IMR-90 (cell line): ENCODE measurements around the gene DHX38.

Source experiments
- MXI1 ChIP-seq: IDR thresholded peaks from 2 replicates; pipeline ENCODE4 v1.6.1; 2012; ENCODE audit warnings: low read depth, mild to moderate bottlenecking, low read length, moderate library complexity, borderline replicate concordance
- RAD21 ChIP-seq: IDR thresholded peaks from 2 replicates; pipeline ENCODE4 v1.6.1; 2012; ENCODE audit warnings: low read length, improper control_type of control experiment
- TF ChIP-seq, protein P1 (sequence below): conservative IDR thresholded peaks from 2 replicates; pipeline ENCODE4 v1.5.1; 2012; ENCODE audit warnings: mild to moderate bottlenecking, low read depth, low read length, improper control_type of control experiment

DNA sequence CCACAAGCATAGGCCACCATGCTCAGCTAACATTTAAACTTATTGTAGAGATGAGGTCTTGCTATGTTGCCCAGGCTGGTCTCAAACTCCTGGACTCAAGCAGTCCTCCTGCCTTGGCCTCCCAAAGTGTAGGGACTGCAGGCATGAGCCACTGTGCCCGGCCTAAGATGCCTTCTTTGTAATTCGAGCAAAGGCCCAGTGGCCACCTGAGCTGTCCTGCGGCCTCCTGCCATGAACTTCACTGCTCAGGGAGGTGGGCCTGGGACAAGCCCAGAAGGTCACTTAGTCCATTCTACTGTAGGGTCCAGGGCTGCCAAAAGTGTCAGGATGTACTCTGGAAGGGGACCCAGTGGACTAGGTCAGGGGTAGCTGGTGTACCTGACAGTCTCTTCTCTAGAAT is 30.5 kb downstream of the DHX38 start:
- TF ChIP-seq, protein P1, sequence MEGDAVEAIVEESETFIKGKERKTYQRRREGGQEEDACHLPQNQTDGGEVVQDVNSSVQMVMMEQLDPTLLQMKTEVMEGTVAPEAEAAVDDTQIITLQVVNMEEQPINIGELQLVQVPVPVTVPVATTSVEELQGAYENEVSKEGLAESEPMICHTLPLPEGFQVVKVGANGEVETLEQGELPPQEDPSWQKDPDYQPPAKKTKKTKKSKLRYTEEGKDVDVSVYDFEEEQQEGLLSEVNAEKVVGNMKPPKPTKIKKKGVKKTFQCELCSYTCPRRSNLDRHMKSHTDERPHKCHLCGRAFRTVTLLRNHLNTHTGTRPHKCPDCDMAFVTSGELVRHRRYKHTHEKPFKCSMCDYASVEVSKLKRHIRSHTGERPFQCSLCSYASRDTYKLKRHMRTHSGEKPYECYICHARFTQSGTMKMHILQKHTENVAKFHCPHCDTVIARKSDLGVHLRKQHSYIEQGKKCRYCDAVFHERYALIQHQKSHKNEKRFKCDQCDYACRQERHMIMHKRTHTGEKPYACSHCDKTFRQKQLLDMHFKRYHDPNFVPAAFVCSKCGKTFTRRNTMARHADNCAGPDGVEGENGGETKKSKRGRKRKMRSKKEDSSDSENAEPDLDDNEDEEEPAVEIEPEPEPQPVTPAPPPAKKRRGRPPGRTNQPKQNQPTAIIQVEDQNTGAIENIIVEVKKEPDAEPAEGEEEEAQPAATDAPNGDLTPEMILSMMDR, result no peak
- no peak for TF ChIP-seq MXI1
- TF ChIP-seq RAD21, result no peak
